Lower leg skin (tissue), 4 donors: ENCODE results near the gene CPLX3. TPM values are rescaled to one million over a fixed set of nuclear protein-coding genes. Genes with fewer than 3 reads are reported as not detected.

Experiments
- DNase-seq, 2 donors: peaks; one replicate each; pipeline ENCODE4 v3.0.0-alpha.2; 2019; ENCODE audit warnings: low spot score in 2 of 2
- H3K4me3 ChIP-seq: fragments of 200-600 bp; sonication (generic); 2 replicates; pipeline ENCODE4 v1.5.1; 2017; ENCODE audit warnings: mild to moderate bottlenecking, low read depth; ENCODE audit not compliant: poor library complexity, severe bottlenecking
- CTCF ChIP-seq, 3 donors: fragments of 450-650 bp; IDR thresholded peaks; one replicate each; pipeline ENCODE4 v1.5.1; 2016; ENCODE audit warnings: antibody characterized with exemption in 3 of 3, mild to moderate bottlenecking in 3 of 3, moderate library complexity in 2 of 3
- POLR2A ChIP-seq, 2 donors: fragments of 450-650 bp; IDR thresholded peaks; one replicate each; pipeline ENCODE4 v1.6.1; 2016 to 2017; ENCODE audit warnings: antibody characterized with exemption in 2 of 2, mild to moderate bottlenecking in 1 of 2, moderate library complexity in 1 of 2
- WGBS, 2 donors: methylation state at CpG; one replicate each; pipeline ENCODE4 v1.1.5; 2018; 5-methylcytosine and 5-hydroxymethylcytosine counted together
- intact Hi-C: fragments of 100-400 bp; cut with DNase I; formaldehyde crosslinking; loops from one replicate; pipeline ENCODE4 v1.15.0; 2023; ENCODE audit warnings: low total_unique reads
- total RNA-seq, 4 donors: library from RNA; depleted of rRNA; stranded (reverse); fragments of >200 nt; gene quantifications; one replicate each; pipeline ENCODE4 v1.1.0, GENCODE V29; 2016

Gene CPLX3
- total RNA-seq, 4 donors from 2014 or later, result 0.17 to 0.84 (median 0.28) TPM

- WGBS, 2 donors, result 72 to 84% methylated on average over 14 of the region's 14 CpGs
- TF ChIP-seq CTCF (IDR thresholded peaks at IDR 0.05), result no peak
- no peak for TF ChIP-seq POLR2A (IDR thresholded peaks at IDR 0.05)
- intact Hi-C loops, result loop anchor here (10.0 kb wide), 1 partner anchor 53 kb away; the partner anchor contains the start of gene MPI
- DNase-seq, result no peak
- H3K4me3 ChIP-seq, result no peak overlapping the region
Observed at GRCh38 chr15:74841891-74842373, 15.5 kb downstream of the CPLX3 start.

GRCh38 chr15:74842581-74843444, 16.4 kb downstream of the CPLX3 start, which contains the start of gene ULK3:
Gene ULK3, minus strand, starts transcription at chr15:74843156. Its CDS starts 51 bp downstream, at chr15:74843105.
- peak within 1 kb of the TSS; percentile 78 for H3K4me3 ChIP-seq
- 1 to 2% methylated on average over 19 to 38 of the region's 84 CpGs for WGBS, 2 donors
- intact Hi-C loops, result loop anchor here (10.0 kb wide), 1 partner anchor 52 kb away; the partner anchor contains the start of gene MPI
- peak; percentile 88 to 98 for DNase-seq
- no peak for TF ChIP-seq CTCF (IDR thresholded peaks at IDR 0.05)

- TF ChIP-seq CTCF (IDR thresholded peaks at IDR 0.05) (no peak), POLR2A (IDR thresholded peaks at IDR 0.05) (no peak)
- 18 to 30% methylated on average over 10 to 18 of the region's 18 CpGs for WGBS, 2 donors
- intact Hi-C loops, result loop anchor here (10.0 kb wide), 1 partner anchor 51 kb away; the partner anchor contains the start of gene MPI
- DNase-seq, result no peak
- H3K4me3 ChIP-seq, result peak overlapping the region; percentile 33
Observed at GRCh38 chr15:74843445-74843828, 17.0 kb downstream of the CPLX3 start.

- no peak for TF ChIP-seq CTCF (IDR thresholded peaks at IDR 0.05)
- TF ChIP-seq POLR2A (IDR thresholded peaks at IDR 0.05), result no peak
- DNase-seq, result no peak
- H3K4me3 ChIP-seq, result no peak overlapping the region
- intact Hi-C loops, result loop anchor here (10.0 kb wide), 1 partner anchor 51 kb away; the partner anchor contains the start of gene MPI
- WGBS, 2 donors, result 50 to 57% methylated on average over 6 to 12 of the region's 12 CpGs
Observed at GRCh38 chr15:74843891-74844299, 17.5 kb downstream of the CPLX3 start.

- TF ChIP-seq POLR2A (IDR thresholded peaks at IDR 0.05) (no peak), CTCF (IDR thresholded peaks at IDR 0.05) (no peak)
- intact Hi-C loops, result loop anchor here (10.0 kb wide), 1 partner anchor 50 kb away; the partner anchor contains the start of gene MPI
- no peak overlapping the region for H3K4me3 ChIP-seq
- WGBS, 2 donors, result 67 to 72% methylated on average over 12 of the region's 12 CpGs
- DNase-seq, result no peak
Observed at GRCh38 chr15:74844319-74845207, 18.1 kb downstream of the CPLX3 start.
